ENCODE data around the gene SLC5A2. TPM values are rescaled to one million over a fixed set of nuclear protein-coding genes. Genes with fewer than 3 reads are reported as not detected.

Gene SLC5A2
- total RNA-seq, 4 donors from 2014 or later = 0.83 to 2.4 TPM; not detected in 2

GRCh38 chr16:31456988-31457360 is 25.9 kb upstream of the SLC5A2 start:
- H3K4me1 ChIP-seq = peaks cover 3 to 35% of the 10 kb centered on the region in 2 donors
- intact Hi-C loops (cut with DNase I; ENCODE audit: low total_unique reads) = no loop called here
- no peak for DNase-seq
- H3K4me3 ChIP-seq = no peak overlapping the region
- TF ChIP-seq CTCF (IDR thresholded peaks at IDR 0.05) (no peak), POLR2A (IDR thresholded peaks at IDR 0.05) (no peak)
- H3K36me3 ChIP-seq = no peaks in the 10 kb centered on the region
- no peaks in the 10 kb centered on the region for H3K27me3 ChIP-seq
- peak overlapping the region in 1 of 2 donors; percentile 100 for H3K27ac ChIP-seq
- H3K9me3 ChIP-seq = no peaks in the 10 kb centered on the region

GRCh38 chr16:31458073-31458843 is 24.7 kb upstream of the SLC5A2 start:
- no peak for DNase-seq
- peak overlapping the region; percentile 98 to 100 for H3K27ac ChIP-seq
- H3K4me1 ChIP-seq = peaks cover 0 to 22% of the 10 kb centered on the region in 2 donors
- intact Hi-C loops (cut with DNase I; ENCODE audit: low total_unique reads) = no loop called here
- H3K4me3 ChIP-seq = peak overlapping the region; percentile 85 to 97
- no peak for TF ChIP-seq POLR2A (IDR thresholded peaks at IDR 0.05)
- TF ChIP-seq CTCF (IDR thresholded peaks at IDR 0.05) = peak in 1 of 4 experiments; percentile 19
- no peaks in the 10 kb centered on the region for H3K9me3 ChIP-seq
- H3K36me3 ChIP-seq = no peaks in the 10 kb centered on the region
- H3K27me3 ChIP-seq = no peaks in the 10 kb centered on the region

GRCh38 chr16:31458844-31459686 is 23.9 kb upstream of the SLC5A2 start, which contains the start of gene ARMC5:
Gene ARMC5 (plus strand): TSS chr16:31459501. CDS start chr16:31459525, 24 bp downstream.
- TF ChIP-seq POLR2A (IDR thresholded peaks at IDR 0.05) (peak in 1 of 2 donors; percentile 78), CTCF (IDR thresholded peaks at IDR 0.05) (peak; percentile 61 to 79 (median 76))
- Histone ChIP-seq H3K27me3 (no peaks in the 10 kb centered on the region), H3K9me3 (no peaks in the 10 kb centered on the region), H3K36me3 (no peaks in the 10 kb centered on the region), H3K4me3 (peak within 1 kb of the TSS; percentile 85 to 97), H3K27ac (peak within 1 kb of the TSS; percentile 98 to 100), H3K4me1 (peaks cover 0 to 17% of the 10 kb centered on the region in 2 donors)
- peak; percentile 96 to 98 for DNase-seq
- intact Hi-C loops (cut with DNase I; ENCODE audit: low total_unique reads) = no loop called here

GRCh38 chr16:31459687-31460581 is 23.0 kb upstream of the SLC5A2 start:
- intact Hi-C loops (cut with DNase I; ENCODE audit: low total_unique reads) = no loop called here
- peaks cover 0 to 17% of the 10 kb centered on the region in 2 donors for H3K4me1 ChIP-seq
- no peaks in the 10 kb centered on the region for H3K9me3 ChIP-seq
- peak overlapping the region; percentile 85 to 97 for H3K4me3 ChIP-seq
- DNase-seq = peak; percentile 100
- TF ChIP-seq CTCF (IDR thresholded peaks at IDR 0.05) = peak in 1 of 4 experiments; percentile 18
- TF ChIP-seq POLR2A (IDR thresholded peaks at IDR 0.05) = peak in 1 of 2 donors; percentile 62
- H3K36me3 ChIP-seq = no peaks in the 10 kb centered on the region
- H3K27me3 ChIP-seq = no peaks in the 10 kb centered on the region
- H3K27ac ChIP-seq = peak overlapping the region; percentile 98 to 100

Data from uterus (tissue), 4 donors.